Spleen (tissue), 11 donors: Measurements from ENCODE around the gene CMSS1. TPM values are rescaled to one million over a fixed set of nuclear protein-coding genes. Genes with fewer than 3 reads are reported as not detected.

ENCODE experiments used
- DNase-seq: peaks from one replicate; pipeline ENCODE4 v3.0.0-alpha.2; 2020
- H3K27ac ChIP-seq, 8 donors: fragments of 200-600 bp; sonication (generic) in 7 of 8; 1 replicate in 4 of 8; 2 replicates in 4 of 8; pipeline versions ENCODE4 v1.5.0 to v1.8.0; 2016 to 2021; ENCODE audit warnings: inconsistent platforms in 4 of 8, mild to moderate bottlenecking in 4 of 8, moderate library complexity in 1 of 8
- H3K27me3 ChIP-seq, 7 donors: fragments of 200-600 bp; sonication (generic) in 6 of 7; replicated peaks in 1 of 7; 1 replicate in 4 of 7; 2 replicates in 3 of 7; pipeline versions ENCODE4 v1.5.0 to v1.8.0; 2016 to 2021; ENCODE audit warnings: inconsistent platforms in 3 of 7, mild to moderate bottlenecking in 1 of 7
- H3K36me3 ChIP-seq, 6 donors: fragments of 200-600 bp; sonication (generic) in 5 of 6; 1 replicate in 4 of 6; 2 replicates in 2 of 6; pipeline versions ENCODE4 v1.5.0 to v1.8.0; 2016 to 2021; ENCODE audit warnings: inconsistent platforms in 2 of 6
- H3K4me1 ChIP-seq, 6 donors: fragments of 200-600 bp; sonication (generic) in 5 of 6; 1 replicate in 3 of 6; 2 replicates in 3 of 6; pipeline versions ENCODE4 v1.5.0 to v1.8.0; 2016 to 2021; ENCODE audit warnings: inconsistent platforms in 3 of 6
- H3K4me3 ChIP-seq, 8 donors: fragments of 200-600 bp; sonication (generic) in 7 of 8; 1 replicate in 4 of 8; 2 replicates in 4 of 8; pipeline versions ENCODE4 v1.5.0 to v1.8.0; 2016 to 2021; ENCODE audit warnings: inconsistent platforms in 4 of 8, mild to moderate bottlenecking in 4 of 8, moderate library complexity in 2 of 8
- H3K9me3 ChIP-seq, 8 donors: fragments of 200-600 bp; sonication (generic) in 7 of 8; 1 replicate in 4 of 8; 2 replicates in 4 of 8; pipeline versions ENCODE4 v1.5.0 to v1.8.0; 2016 to 2021; ENCODE audit warnings: inconsistent platforms in 4 of 8
- POLR2A ChIP-seq, 3 donors: fragments of 450-650 bp; IDR thresholded peaks; one replicate each; pipeline ENCODE4 v1.5.1; 2017; ENCODE audit warnings: antibody characterized with exemption in 3 of 3, mild to moderate bottlenecking in 1 of 3
- POLR2AphosphoS5 ChIP-seq, 3 donors: sonication (generic); formaldehyde crosslinking; IDR thresholded peaks; one replicate each; pipeline ENCODE4 v1.5.1; 2017; ENCODE audit warnings: antibody characterized with exemption in 3 of 3
- WGBS, 5 donors: extraction: QIAGEN DNeasy Blood & Tissue Kit in 3 of 5; methylation state at CpG; one replicate each; pipeline versions ENCODE4 v1.1.5 to v1.1.7; 2013 to 2018; 5-methylcytosine and 5-hydroxymethylcytosine counted together
- intact Hi-C: fragments of 100-400 bp; cut with DNase I; formaldehyde crosslinking; loops from one replicate; pipeline ENCODE4 v1.15.0; 2023; ENCODE audit warnings: low total_unique reads
- polyA plus RNA-seq, 3 donors: library from polyadenylated mRNA; stranded (reverse); fragments of 200-250 nt; gene quantifications; one replicate each; pipeline ENCODE4 v1.2.1, GENCODE V29; 2013
- total RNA-seq, 7 donors: library from RNA; depleted of rRNA in 3 of 7; stranded (reverse); fragments of >200 nt in 3 of 7; fragmentation: NEBNext Ultra II Directional in 4 of 7; extraction: Animal tissue kit (Norgen Biotek cat#: 25700) in 4 of 7; gene quantifications; one replicate each; pipeline versions ENCODE4 v1.1.0 to v1.2.1, GENCODE V29; 2016 to 2021
- TF ChIP-seq, protein P1 (sequence below), 11 experiments: fragments of 200-600 bp in 7 of 11; fragments of 450-650 bp in 4 of 11; sonication (generic) in 4 of 11; IDR thresholded peaks in 8 of 11; conservative IDR thresholded peaks in 3 of 11; 1 replicate in 7 of 11; 2 replicates in 4 of 11; pipeline versions ENCODE4 v1.4.0 to v1.8.0; 2016 to 2021; ENCODE audit warnings: antibody characterized with exemption in 11 of 11, inconsistent platforms in 4 of 11, mild to moderate bottlenecking in 1 of 11
- donor health status: healthy with polysubstance abuse.
- donor health status: DM: no; HTN: no; CAD: no; lungs with moderate emphysema.
- donor health status: DM: no; HTN: no; CAD: no.
- donor health status: Bipolar disorder and iron deficiency.
- donor health status: healthy.
- donor health status: DM: no; HTN: no; CAD: no.
- donor health status: DM: yes; HTN: yes; CAD: no.

The CMSS1 gene
- total and polyA plus RNA-seq, 10 donors, result 6.9 to 30.1 (median 20.0) TPM

DNA sequence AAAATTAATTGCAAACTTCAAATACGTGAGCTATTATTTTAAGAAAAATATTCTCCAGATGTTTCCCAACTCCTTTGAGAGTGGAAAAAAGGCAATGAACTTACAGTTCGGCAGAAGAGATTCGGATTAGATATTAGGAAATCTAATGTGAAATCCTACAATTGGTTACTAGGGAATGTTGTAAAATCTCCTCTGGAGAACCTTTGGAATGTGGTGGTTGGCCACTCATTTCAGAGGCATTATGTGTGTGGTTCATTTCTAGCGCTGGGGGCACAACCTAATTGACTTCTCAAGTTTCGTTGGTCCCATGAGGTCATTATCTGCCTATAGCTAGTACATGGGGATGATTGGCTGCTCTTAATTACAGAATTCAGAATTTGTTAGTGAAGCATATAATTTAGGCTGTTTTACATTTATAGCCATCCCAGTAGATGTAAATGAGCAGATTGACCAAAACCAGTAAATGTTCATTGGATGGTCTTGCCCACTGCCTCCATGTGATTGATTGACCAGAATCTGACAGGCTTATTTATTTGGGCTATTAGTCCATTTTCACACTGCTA, 34.6 kb upstream of the CMSS1 start:
- Histone ChIP-seq H3K4me1 (no peaks in the 10 kb centered on the region), H3K27me3 (no peaks in the 10 kb centered on the region), H3K9me3 (no peaks in the 10 kb centered on the region), H3K27ac (no peak overlapping the region), H3K36me3 (no peaks in the 10 kb centered on the region), H3K4me3 (no peak overlapping the region)
- TF ChIP-seq POLR2AphosphoS5 (IDR thresholded peaks at IDR 0.05) (no peak), POLR2A (IDR thresholded peaks at IDR 0.05) (no peak)
- TF ChIP-seq, protein P1, sequence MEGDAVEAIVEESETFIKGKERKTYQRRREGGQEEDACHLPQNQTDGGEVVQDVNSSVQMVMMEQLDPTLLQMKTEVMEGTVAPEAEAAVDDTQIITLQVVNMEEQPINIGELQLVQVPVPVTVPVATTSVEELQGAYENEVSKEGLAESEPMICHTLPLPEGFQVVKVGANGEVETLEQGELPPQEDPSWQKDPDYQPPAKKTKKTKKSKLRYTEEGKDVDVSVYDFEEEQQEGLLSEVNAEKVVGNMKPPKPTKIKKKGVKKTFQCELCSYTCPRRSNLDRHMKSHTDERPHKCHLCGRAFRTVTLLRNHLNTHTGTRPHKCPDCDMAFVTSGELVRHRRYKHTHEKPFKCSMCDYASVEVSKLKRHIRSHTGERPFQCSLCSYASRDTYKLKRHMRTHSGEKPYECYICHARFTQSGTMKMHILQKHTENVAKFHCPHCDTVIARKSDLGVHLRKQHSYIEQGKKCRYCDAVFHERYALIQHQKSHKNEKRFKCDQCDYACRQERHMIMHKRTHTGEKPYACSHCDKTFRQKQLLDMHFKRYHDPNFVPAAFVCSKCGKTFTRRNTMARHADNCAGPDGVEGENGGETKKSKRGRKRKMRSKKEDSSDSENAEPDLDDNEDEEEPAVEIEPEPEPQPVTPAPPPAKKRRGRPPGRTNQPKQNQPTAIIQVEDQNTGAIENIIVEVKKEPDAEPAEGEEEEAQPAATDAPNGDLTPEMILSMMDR (IDR thresholded peaks at IDR 0.05 in 8 of 11, conservative IDR thresholded peaks at IDR 0.05 in 3 of 11), result no peak
- DNase-seq, result no peak
- intact Hi-C loops, result no loop called here
- 74 to 86% (median 79%) methylated on average over 5 of the region's 5 CpGs for WGBS, 5 donors

DNA sequence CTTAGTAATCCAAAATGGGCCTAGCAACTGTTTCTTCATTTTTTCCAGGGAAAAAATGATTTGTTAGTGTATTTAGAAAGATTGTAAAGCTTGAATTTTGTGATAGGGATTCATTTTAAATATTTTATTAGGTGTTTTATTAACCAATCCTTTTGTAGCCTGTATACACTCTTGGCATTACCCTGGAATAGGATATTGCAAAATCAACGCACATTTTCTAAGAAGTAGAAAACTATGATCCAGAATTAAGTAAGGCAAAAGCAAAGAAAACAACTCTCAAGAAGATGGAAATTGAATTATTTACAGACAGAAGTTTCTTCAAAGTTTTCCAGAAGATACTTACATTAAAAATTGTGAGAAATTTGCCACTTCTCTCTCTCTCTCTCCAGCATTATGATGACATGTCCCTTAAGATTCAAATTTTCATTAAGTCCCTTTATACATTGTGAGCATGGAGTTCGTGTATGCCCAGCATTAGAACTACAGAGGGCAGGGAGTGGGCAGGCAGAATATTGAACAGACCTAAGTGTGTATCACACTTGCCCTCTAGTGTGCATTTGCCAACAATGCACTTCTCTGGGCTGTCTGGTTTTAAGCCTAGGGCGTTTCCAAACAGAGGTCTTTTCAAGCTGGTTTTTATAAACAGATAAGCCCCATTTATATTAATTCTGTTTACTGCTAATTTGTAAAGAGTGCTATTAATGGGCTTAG, 28.5 kb upstream of the CMSS1 start:
- no peaks in the 10 kb centered on the region for H3K27me3 ChIP-seq
- no peaks in the 10 kb centered on the region for H3K9me3 ChIP-seq
- no peak for TF ChIP-seq POLR2AphosphoS5 (IDR thresholded peaks at IDR 0.05)
- TF ChIP-seq, protein P1 (IDR thresholded peaks at IDR 0.05 in 8 of 11, conservative IDR thresholded peaks at IDR 0.05 in 3 of 11), result peak in 8 of 11 experiments; percentile 12 to 58 (median 38)
- intact Hi-C loops, result no loop called here
- H3K36me3 ChIP-seq, result no peaks in the 10 kb centered on the region
- WGBS, 5 donors, result 19 to 35% (median 25%) methylated on average over 3 of the region's 3 CpGs
- no peak overlapping the region for H3K27ac ChIP-seq
- DNase-seq, result no peak
- H3K4me3 ChIP-seq, result no peak overlapping the region
- H3K4me1 ChIP-seq, result no peaks in the 10 kb centered on the region

DNA sequence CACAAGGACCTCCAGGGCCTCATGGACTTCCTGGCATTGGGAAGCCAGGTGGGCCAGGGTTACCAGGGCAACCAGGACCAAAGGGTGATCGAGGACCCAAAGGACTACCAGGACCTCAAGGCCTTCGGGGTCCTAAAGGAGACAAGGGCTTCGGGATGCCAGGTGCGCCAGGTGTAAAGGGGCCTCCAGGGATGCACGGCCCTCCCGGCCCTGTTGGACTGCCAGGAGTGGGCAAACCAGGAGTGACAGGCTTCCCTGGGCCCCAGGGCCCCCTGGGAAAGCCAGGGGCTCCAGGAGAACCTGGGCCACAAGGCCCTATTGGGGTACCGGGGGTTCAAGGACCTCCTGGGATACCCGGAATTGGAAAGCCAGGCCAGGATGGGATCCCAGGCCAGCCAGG, 23.2 kb upstream of the CMSS1 start:
- H3K4me1 ChIP-seq, result no peaks in the 10 kb centered on the region
- H3K4me3 ChIP-seq, result no peak overlapping the region
- H3K27ac ChIP-seq, result no peak overlapping the region
- H3K9me3 ChIP-seq, result no peaks in the 10 kb centered on the region
- intact Hi-C loops, result no loop called here
- no peaks in the 10 kb centered on the region for H3K36me3 ChIP-seq
- WGBS, 5 donors, result 89 to 94% (median 91%) methylated on average over 5 to 8 of the region's 8 CpGs
- H3K27me3 ChIP-seq, result no peaks in the 10 kb centered on the region
- no peak for DNase-seq
- no peak for TF ChIP-seq POLR2A (IDR thresholded peaks at IDR 0.05)
- TF ChIP-seq POLR2AphosphoS5 (IDR thresholded peaks at IDR 0.05), result no peak
- TF ChIP-seq, protein P1 (IDR thresholded peaks at IDR 0.05 in 8 of 11, conservative IDR thresholded peaks at IDR 0.05 in 3 of 11), result no peak

DNA sequence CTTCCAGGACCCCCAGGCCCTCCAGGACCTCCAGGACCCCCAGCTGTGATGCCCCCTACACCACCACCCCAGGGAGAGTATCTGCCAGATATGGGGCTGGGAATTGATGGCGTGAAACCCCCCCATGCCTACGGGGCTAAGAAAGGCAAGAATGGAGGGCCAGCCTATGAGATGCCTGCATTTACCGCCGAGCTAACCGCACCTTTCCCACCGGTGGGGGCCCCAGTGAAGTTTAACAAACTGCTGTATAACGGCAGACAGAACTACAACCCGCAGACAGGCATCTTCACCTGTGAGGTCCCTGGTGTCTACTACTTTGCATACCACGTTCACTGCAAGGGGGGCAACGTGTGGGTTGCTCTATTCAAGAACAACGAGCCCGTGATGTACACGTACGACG, 22.1 kb upstream of the CMSS1 start:
- Histone ChIP-seq H3K4me3 (no peak overlapping the region), H3K27ac (no peak overlapping the region), H3K4me1 (no peaks in the 10 kb centered on the region), H3K27me3 (no peaks in the 10 kb centered on the region), H3K36me3 (no peaks in the 10 kb centered on the region), H3K9me3 (no peaks in the 10 kb centered on the region)
- intact Hi-C loops, result no loop called here
- no peak for DNase-seq
- TF ChIP-seq, protein P1 (IDR thresholded peaks at IDR 0.05 in 8 of 11, conservative IDR thresholded peaks at IDR 0.05 in 3 of 11), result no peak
- TF ChIP-seq POLR2AphosphoS5 (IDR thresholded peaks at IDR 0.05) (no peak), POLR2A (IDR thresholded peaks at IDR 0.05) (no peak)
- WGBS, 5 donors, result 84 to 90% (median 89%) methylated on average over 13 to 15 of the region's 15 CpGs
